Dendritic cell treated with granulocyte-macrophage colony-stimulating factor and Interleukin-4, amounts not matched to agents 40 ng/mL and 50 ng/mL, for 4 days (primary cell): ENCODE results near the gene POU3F4.

ENCODE experiments used
- H3K27ac Mint-ChIP-seq: one replicate; pipeline ENCODE4 v1.8.0; 2022; ENCODE audit warnings: mild to moderate bottlenecking, mixed read lengths
- H3K27me3 Mint-ChIP-seq: one replicate; pipeline ENCODE4 v1.8.0; 2022; ENCODE audit warnings: mild to moderate bottlenecking, mixed read lengths
- H3K36me3 Mint-ChIP-seq: one replicate; pipeline ENCODE4 v1.8.0; 2022; ENCODE audit warnings: low read depth, mixed read lengths
- H3K4me1 Mint-ChIP-seq: one replicate; pipeline ENCODE4 v1.8.0; 2022; ENCODE audit warnings: low read depth, mixed read lengths
- H3K4me3 Mint-ChIP-seq: one replicate; pipeline ENCODE4 v1.8.0; 2022; ENCODE audit warnings: mild to moderate bottlenecking, moderate library complexity, mixed read lengths
- H3K9me3 Mint-ChIP-seq: one replicate; pipeline ENCODE4 v1.8.0; 2022; ENCODE audit warnings: mixed read lengths
- intact Hi-C: fragments of 100-400 bp; cut with micrococcal nuclease; formaldehyde crosslinking; loops from one replicate; pipeline ENCODE4 v1.15.0; 2022

Gene POU3F4

GRCh38 chrX:83535417-83536196 is 27.5 kb downstream of the POU3F4 start:
- intact Hi-C loops = no loop called here
- no peak overlapping the region for H3K27ac Mint-ChIP-seq
- no peak overlapping the region for H3K4me3 Mint-ChIP-seq
- no peaks in the 10 kb centered on the region for H3K36me3 Mint-ChIP-seq
- H3K4me1 Mint-ChIP-seq = no peaks in the 10 kb centered on the region
- no peaks in the 10 kb centered on the region for H3K27me3 Mint-ChIP-seq
- H3K9me3 Mint-ChIP-seq = no peaks in the 10 kb centered on the region
